Smooth muscle cell (in vitro differentiated cells): ENCODE results near the gene MYH16. TPM values are rescaled to one million over a fixed set of nuclear protein-coding genes. Genes with fewer than 3 reads are reported as not detected.
"Not testable (repeated sequence)": the region's sequence is repeated elsewhere in the genome, so short reads cannot be mapped to it uniquely, and the experiment has no call there.

ENCODE experiments used
- DNase-seq: peaks from one replicate; lab custom pipeline; 2025; ENCODE audit not compliant: unreplicated experiment; lab: John Stamatoyannopoulos, UW
- H2AFZ ChIP-seq: fragments of 200-600 bp; sonication (generic); 2 replicates; pipeline ENCODE4 v1.6.0; 2016; ENCODE audit warnings: antibody characterized with exemption, low read depth, mild to moderate bottlenecking
- H3F3A ChIP-seq: fragments of 200-600 bp; sonication (generic); 2 replicates; pipeline ENCODE4 v1.6.0; 2017; ENCODE audit warnings: antibody characterized with exemption, low read depth
- H3K27ac ChIP-seq: fragments of 200-600 bp; sonication (generic); 2 replicates; pipeline ENCODE4 v1.5.1; 2016; ENCODE audit warnings: low read depth, mild to moderate bottlenecking
- H3K27me3 ChIP-seq: fragments of 200-600 bp; sonication (generic); 2 replicates; pipeline ENCODE4 v1.6.1; 2016; ENCODE audit warnings: low read depth, mild to moderate bottlenecking
- H3K36me3 ChIP-seq: fragments of 200-600 bp; sonication (generic); 2 replicates; pipeline ENCODE4 v1.5.1; 2016; ENCODE audit warnings: low read depth
- H3K4me1 ChIP-seq: fragments of 200-600 bp; sonication (generic); 2 replicates; pipeline ENCODE4 v1.5.1; 2016; ENCODE audit warnings: low read depth
- H3K4me2 ChIP-seq: fragments of 200-600 bp; sonication (generic); 2 replicates; pipeline ENCODE4 v1.6.0; 2016; ENCODE audit warnings: mild to moderate bottlenecking
- H3K4me3 ChIP-seq: fragments of 200-600 bp; sonication (generic); 2 replicates; pipeline ENCODE4 v1.5.1; 2016; ENCODE audit warnings: mild to moderate bottlenecking
- H3K79me2 ChIP-seq: fragments of 200-600 bp; sonication (generic); 2 replicates; pipeline ENCODE4 v1.6.0; 2016; ENCODE audit warnings: low read depth, mild to moderate bottlenecking
- H3K9ac ChIP-seq: fragments of 200-600 bp; sonication (generic); 2 replicates; pipeline ENCODE4 v1.6.0; 2016; ENCODE audit warnings: low read depth
- H3K9me3 ChIP-seq: fragments of 200-600 bp; sonication (generic); replicated peaks from 2 replicates; pipeline ENCODE4 v1.5.1; 2016; ENCODE audit warnings: low read depth
- H4K20me1 ChIP-seq: fragments of 200-600 bp; sonication (generic); 2 replicates; pipeline ENCODE4 v1.6.0; 2016; ENCODE audit warnings: low read depth
- CTCF ChIP-seq: fragments of 200-600 bp; sonication (generic); IDR thresholded peaks from 2 replicates; pipeline ENCODE4 v1.5.1; 2017; ENCODE audit warnings: borderline replicate concordance, mild to moderate bottlenecking, antibody characterized with exemption; ENCODE audit not compliant: insufficient read depth, poor library complexity, severe bottlenecking
- WGBS: methylation state at CpG from one replicate; pipeline ENCODE4 v1.1.7; 2016; ENCODE audit warnings: low lambda C conversion rate; 5-methylcytosine and 5-hydroxymethylcytosine counted together
- polyA plus RNA-seq: library from polyadenylated mRNA; unstranded; fragments of >200 nt; fragmentation: Nextera tagmentation; extraction: Ambion mirVana; gene quantifications from 2 replicates; pipeline ENCODE4 v1.2.1, GENCODE V29; 2016
- total RNA-seq: library from RNA; depleted of rRNA; stranded (reverse); fragments of >200 nt; gene quantifications from 2 replicates; pipeline ENCODE4 v1.2.3, GENCODE V29; 2014

The MYH16 gene
- total and polyA plus RNA-seq, 2 experiments from 2014 or later, result not detected

- Histone ChIP-seq H3K9ac (no peak overlapping the region), H3K27ac (no peak overlapping the region), H3K4me2 (no peak overlapping the region), H3K9me3 (no peaks in the 10 kb centered on the region), H3K79me2 (no peaks in the 10 kb centered on the region), H3F3A (no peaks in the 10 kb centered on the region), H3K4me1 (no peaks in the 10 kb centered on the region), H4K20me1 (no peaks in the 10 kb centered on the region), H3K27me3 (no peaks in the 10 kb centered on the region), H3K36me3 (no peaks in the 10 kb centered on the region), H2AFZ (no peak overlapping the region), H3K4me3 (no peak overlapping the region)
- DNase-seq, result no peak
- TF ChIP-seq CTCF, result no peak
- WGBS, result 54% methylated on average over 1 of the region's 1 CpG
Observed at GRCh38 chr7:99313204-99313573, 40.5 kb downstream of the MYH16 start.

GRCh38 chr7:99314504-99314903 is 41.9 kb downstream of the MYH16 start:
- Histone ChIP-seq H3K9me3 (no peaks in the 10 kb centered on the region), H3K36me3 (no peaks in the 10 kb centered on the region), H3K27ac (no peak overlapping the region), H3K4me1 (no peaks in the 10 kb centered on the region), H3K9ac (no peak overlapping the region), H3K79me2 (no peaks in the 10 kb centered on the region), H3K27me3 (no peaks in the 10 kb centered on the region), H3K4me3 (no peak overlapping the region), H3F3A (no peaks in the 10 kb centered on the region), H3K4me2 (no peak overlapping the region), H2AFZ (no peak overlapping the region), H4K20me1 (no peaks in the 10 kb centered on the region)
- 83% methylated on average over 7 of the region's 7 CpGs for WGBS
- no peak for DNase-seq
- no peak for TF ChIP-seq CTCF

GRCh38 chr7:99320371-99320770 is 47.7 kb downstream of the MYH16 start:
- H4K20me1 ChIP-seq, result no peaks in the 10 kb centered on the region
- no peak for TF ChIP-seq CTCF
- H3K9me3 ChIP-seq, result no peaks in the 10 kb centered on the region
- H3K4me1 ChIP-seq, result peaks cover 5% of the 10 kb centered on the region
- H2AFZ ChIP-seq, result no peak overlapping the region
- no peaks in the 10 kb centered on the region for H3F3A ChIP-seq
- no peak overlapping the region for H3K9ac ChIP-seq
- WGBS, result 44% methylated on average over 4 of the region's 4 CpGs
- H3K79me2 ChIP-seq, result no peaks in the 10 kb centered on the region
- DNase-seq, result no peak
- no peaks in the 10 kb centered on the region for H3K36me3 ChIP-seq
- no peak overlapping the region for H3K4me3 ChIP-seq
- H3K4me2 ChIP-seq, result no peak overlapping the region
- no peaks in the 10 kb centered on the region for H3K27me3 ChIP-seq
- no peak overlapping the region for H3K27ac ChIP-seq

- not testable (repeated sequence) for H3K27ac ChIP-seq, H3K27me3 ChIP-seq, H3K4me3 ChIP-seq, H3K9ac ChIP-seq, H3K9me3 ChIP-seq, H3K36me3 ChIP-seq, H3K4me2 ChIP-seq, H2AFZ ChIP-seq, H3F3A ChIP-seq, DNase-seq
- Histone ChIP-seq H4K20me1 (peaks cover 12% of the 10 kb centered on the region), H3K4me1 (peaks cover 12% of the 10 kb centered on the region), H3K79me2 (peaks cover 19% of the 10 kb centered on the region)
- WGBS, result 97% methylated on average over 6 of the region's 6 CpGs
Observed at GRCh38 chr7:99322659-99323058, 50.0 kb downstream of the MYH16 start.
